Ovary (tissue), 9 donors: ENCODE data around the gene PLXNA4. TPM values are rescaled to one million over a fixed set of nuclear protein-coding genes. Genes with fewer than 3 reads are reported as not detected.

Experiments used
- DNase-seq, 5 donors: peaks; one replicate each; pipeline ENCODE4 v3.0.0-alpha.2; 2019 to 2020
- H3K27ac ChIP-seq, 2 donors: fragments of 200-600 bp; one replicate each; pipeline versions ENCODE4 v1.5.1 to v1.8.0; 2019 to 2022
- H3K27me3 ChIP-seq: fragments of 200-600 bp; one replicate; pipeline ENCODE4 v1.8.0; 2022
- H3K36me3 ChIP-seq: fragments of 200-600 bp; sonication (generic); one replicate; pipeline ENCODE4 v1.5.1; 2019
- H3K4me1 ChIP-seq: one replicate; pipeline ENCODE4 v1.8.1; 2013; ENCODE audit warnings: mild to moderate bottlenecking, moderate library complexity; ENCODE audit not compliant: insufficient read depth
- H3K4me3 ChIP-seq: fragments of 200-600 bp; sonication (generic); one replicate; pipeline ENCODE4 v1.5.1; 2017
- H3K9me3 ChIP-seq, 2 donors: fragments of 200-600 bp in 1 of 2; sonication (generic) in 1 of 2; one replicate each; pipeline versions ENCODE4 v1.5.1 to v1.8.1; 2013 to 2019; ENCODE audit warnings: mild to moderate bottlenecking in 1 of 2, moderate library complexity in 1 of 2
- CTCF ChIP-seq, 3 donors: fragments of 450-650 bp in 2 of 3; fragments of 200-600 bp in 1 of 3; IDR thresholded peaks; one replicate each; pipeline versions ENCODE4 v1.5.1 to v1.8.0; 2016 to 2022; ENCODE audit warnings: antibody characterized with exemption in 3 of 3, mild to moderate bottlenecking in 1 of 3
- EP300 ChIP-seq: sonication (generic); formaldehyde crosslinking; IDR thresholded peaks from one replicate; pipeline ENCODE4 v1.6.1; 2017; ENCODE audit warnings: antibody characterized with exemption
- POLR2A ChIP-seq: fragments of 450-650 bp; IDR thresholded peaks from one replicate; pipeline ENCODE4 v1.6.1; 2017; ENCODE audit warnings: antibody characterized with exemption, mild to moderate bottlenecking, moderate library complexity
- WGBS, 3 donors: extraction: QIAGEN DNeasy Blood & Tissue Kit in 1 of 3; methylation state at CpG; one replicate each; pipeline versions ENCODE4 v1.1.5 to v1.1.7; 2013 to 2017; 5-methylcytosine and 5-hydroxymethylcytosine counted together
- intact Hi-C, 4 donors: fragments of 100-400 bp; cut with DNase I; formaldehyde crosslinking; loops; one replicate each; pipeline versions ENCODE4 v1.11.0 to v1.15.1; 2022 to 2023
- polyA plus RNA-seq, 2 donors: library from polyadenylated mRNA; stranded (reverse); fragments of 200-250 nt in 1 of 2; fragments of 350-450 nt in 1 of 2; fragmentation: Illumina TruSeq in 1 of 2; extraction: RNeasy Lipid Tissue Mini Kit (QIAGEN cat#74804) in 1 of 2; gene quantifications; one replicate each; pipeline ENCODE4 v1.2.3, GENCODE V29; 2013 to 2014
- total RNA-seq, 7 donors: library from RNA; depleted of rRNA in 2 of 7; stranded (reverse); fragments of >200 nt in 2 of 7; fragmentation: NEBNext Ultra II Directional in 3 of 7; extraction: Animal tissue kit (Norgen Biotek cat#: 25700) in 3 of 7; gene quantifications; one replicate each; pipeline versions ENCODE4 v1.1.0 to v1.2.4, GENCODE V29; 2016 to 2023
- donor health status: DM: no; HTN: no; CAD: no; lungs with moderate emphysema.
- donor health status: DM: no; HTN: no; CAD: no.
- donor health status: Bipolar disorder and iron deficiency.
- donor health status: DM: yes; HTN: yes; CAD: no.
- donor health status: DM: no; HTN: no; CAD: no.
- donor health status: DM: yes; HTN: yes; CAD: no.

PLXNA4 gene
- total and polyA plus RNA-seq, 9 donors, result 5.1 to 39.9 (median 11.4) TPM

GRCh38 chr7:132537456-132538145 lies 38.7 kb downstream of the PLXNA4 start:
- DNase-seq, result no peak
- TF ChIP-seq EP300 (no peak), POLR2A (no peak), CTCF (IDR thresholded peaks at IDR 0.05) (no peak)
- WGBS, 3 donors, result 68 to 80% (median 74%) methylated on average over 8 of the region's 8 CpGs
- no peaks in the 10 kb centered on the region for H3K27me3 ChIP-seq
- H3K9me3 ChIP-seq, result no peaks in the 10 kb centered on the region
- intact Hi-C loops, result no loop called here
- H3K27ac ChIP-seq, result no peak overlapping the region
- H3K4me3 ChIP-seq, result no peak overlapping the region
- H3K36me3 ChIP-seq, result no peaks in the 10 kb centered on the region
- no peaks in the 10 kb centered on the region for H3K4me1 ChIP-seq

- Histone ChIP-seq H3K36me3 (no peaks in the 10 kb centered on the region), H3K9me3 (no peaks in the 10 kb centered on the region), H3K4me3 (no peak overlapping the region), H3K27me3 (no peaks in the 10 kb centered on the region), H3K4me1 (no peaks in the 10 kb centered on the region), H3K27ac (no peak overlapping the region)
- TF ChIP-seq POLR2A (no peak), EP300 (no peak)
- WGBS, 3 donors, result 80 to 88% (median 87%) methylated on average over 13 of the region's 13 CpGs
- no peak for DNase-seq
- intact Hi-C loops, result no loop called here
Observed at GRCh38 chr7:132536654-132537395, 39.4 kb downstream of the PLXNA4 start.

- 71 to 94% (median 76%) methylated on average over 2 of the region's 2 CpGs for WGBS, 3 donors
- no peaks in the 10 kb centered on the region for H3K9me3 ChIP-seq
- H3K27ac ChIP-seq, result no peak overlapping the region
- TF ChIP-seq CTCF (IDR thresholded peaks at IDR 0.05), result no peak
- no peak for TF ChIP-seq EP300
- no peak for TF ChIP-seq POLR2A
- intact Hi-C loops, result no loop called here
- H3K36me3 ChIP-seq, result no peaks in the 10 kb centered on the region
- no peaks in the 10 kb centered on the region for H3K27me3 ChIP-seq
- no peak overlapping the region for H3K4me3 ChIP-seq
- H3K4me1 ChIP-seq, result no peaks in the 10 kb centered on the region
- no peak for DNase-seq
Observed at GRCh38 chr7:132533916-132534315, 42.4 kb downstream of the PLXNA4 start.

- Histone ChIP-seq H3K9me3 (no peaks in the 10 kb centered on the region), H3K4me1 (no peaks in the 10 kb centered on the region), H3K27me3 (no peaks in the 10 kb centered on the region), H3K27ac (no peak overlapping the region), H3K4me3 (no peak overlapping the region), H3K36me3 (no peaks in the 10 kb centered on the region)
- no peak for TF ChIP-seq EP300
- no peak for TF ChIP-seq POLR2A
- no peak for TF ChIP-seq CTCF (IDR thresholded peaks at IDR 0.05)
- no peak for DNase-seq
- intact Hi-C loops, result no loop called here
- WGBS, 3 donors, result 93 to 98% (median 97%) methylated on average over 4 of the region's 4 CpGs
Observed at GRCh38 chr7:132532281-132532680, 44.0 kb downstream of the PLXNA4 start.

- intact Hi-C loops, result no loop called here
- 90 to 93% (median 91%) methylated on average over 5 of the region's 5 CpGs for WGBS, 3 donors
- no peaks in the 10 kb centered on the region for H3K9me3 ChIP-seq
- TF ChIP-seq CTCF (IDR thresholded peaks at IDR 0.05) (no peak), EP300 (no peak), POLR2A (no peak)
- H3K4me3 ChIP-seq, result no peak overlapping the region
- H3K36me3 ChIP-seq, result no peaks in the 10 kb centered on the region
- no peak for DNase-seq
- H3K27ac ChIP-seq, result no peak overlapping the region
- H3K4me1 ChIP-seq, result no peaks in the 10 kb centered on the region
- no peaks in the 10 kb centered on the region for H3K27me3 ChIP-seq
Observed at GRCh38 chr7:132531562-132531961, 44.7 kb downstream of the PLXNA4 start.
